B cell (primary cell): ENCODE measurements around the gene FGD4. TPM values are rescaled to one million over a fixed set of nuclear protein-coding genes. Genes with fewer than 3 reads are reported as not detected.

Experiments
- ATAC-seq: fragments of 200-7000 bp; cut with Tn5 transposase; one replicate; pipeline ENCODE4 v1.10.0; 2021; ENCODE audit warnings: low read depth, mild to moderate bottlenecking, moderate number of reproducible peaks, moderate library complexity
- CTCF ChIA-PET: fragments of 350-600 bp; sonication (Branson Sonifier 250); formaldehyde crosslinking; loops from one replicate; lab custom pipeline; 2021; ENCODE audit warnings: antibody characterized with exemption, inconsistent platforms; lab: Charles Lee
- POLR2A ChIA-PET: fragments of 350-600 bp; sonication (Branson Sonifier 250); formaldehyde crosslinking; loops from one replicate; lab custom pipeline; 2021; ENCODE audit warnings: antibody characterized with exemption; lab: Charles Lee
- DNase-seq: peaks from one replicate; pipeline ENCODE4 v3.0.0; 2013
- H2AFZ ChIP-seq: 2 replicates; pipeline ENCODE4 v1.6.1; 2012; ENCODE audit warnings: mild to moderate bottlenecking, low read depth, low read length; ENCODE audit not compliant: insufficient read depth, poor library complexity, severe bottlenecking
- H3K27ac ChIP-seq, 2 donors: 1 replicate in 1 of 2; 2 replicates in 1 of 2; pipeline ENCODE4 v1.5.1; 2012 to 2013; ENCODE audit warnings: low read length in 2 of 2, mild to moderate bottlenecking in 2 of 2, moderate library complexity in 1 of 2
- H3K27me3 ChIP-seq, 4 experiments: fragments of 200-600 bp in 1 of 4; sonication (generic) in 1 of 4; replicated peaks in 1 of 4; 1 replicate in 2 of 4; 2 replicates in 2 of 4; pipeline versions ENCODE4 v1.6.1 to v1.7.0; 2013 to 2016; ENCODE audit warnings: low read length in 3 of 4, mild to moderate bottlenecking in 2 of 4, mixed read lengths in 1 of 4, moderate library complexity in 1 of 4; ENCODE audit not compliant: insufficient read depth in 4 of 4, control insufficient read depth in 3 of 4; ENCODE audit errors: control extremely low read depth in 1 of 4
- H3K36me3 ChIP-seq, 2 experiments: replicated peaks in 1 of 2; 1 replicate in 1 of 2; 2 replicates in 1 of 2; pipeline versions ENCODE4 v1.6.1 to v1.7.1; 2013; ENCODE audit warnings: low read length in 1 of 2; ENCODE audit not compliant: insufficient read depth in 2 of 2, control insufficient read depth in 1 of 2; ENCODE audit errors: control extremely low read depth in 1 of 2, extremely low read depth in 1 of 2
- H3K4me1 ChIP-seq, 2 donors: fragments of 200-600 bp in 1 of 2; sonication (generic) in 1 of 2; 1 replicate in 1 of 2; 2 replicates in 1 of 2; pipeline versions ENCODE4 v1.5.1 to v1.6.1; 2013 to 2017; ENCODE audit warnings: low read length in 2 of 2; ENCODE audit not compliant: control insufficient read depth in 2 of 2, insufficient read depth in 2 of 2
- H3K4me2 ChIP-seq: replicated peaks from 2 replicates; pipeline ENCODE3; 2012; ENCODE audit warnings: mild to moderate bottlenecking, low read depth, low read length; ENCODE audit not compliant: poor library complexity, severe bottlenecking
- H3K4me3 ChIP-seq, 5 experiments: fragments of 200-600 bp in 1 of 5; sonication (generic) in 1 of 5; 1 replicate in 3 of 5; 2 replicates in 2 of 5; pipeline versions ENCODE4 v1.5.1 to v1.7.0; 2011 to 2016; ENCODE audit warnings: low read length in 4 of 5, mild to moderate bottlenecking in 4 of 5, low read depth in 2 of 5, control low read depth in 1 of 5, moderate library complexity in 1 of 5; ENCODE audit not compliant: insufficient read depth in 1 of 5; ENCODE audit errors: control extremely low read depth in 1 of 5, extremely low read depth in 1 of 5
- H3K79me2 ChIP-seq: fragments of 200-600 bp; sonication (generic); one replicate; pipeline ENCODE4 v1.6.0; 2016; ENCODE audit warnings: low read length; ENCODE audit not compliant: control insufficient read depth, insufficient read depth
- H3K9ac ChIP-seq: fragments of 200-600 bp; sonication (generic); 2 replicates; pipeline ENCODE4 v1.6.1; 2017; ENCODE audit warnings: mild to moderate bottlenecking, low read length, moderate library complexity
- H3K9me3 ChIP-seq, 3 donors: one replicate each; pipeline versions ENCODE4 v1.6.1 to v1.7.1; 2013; ENCODE audit warnings: low read length in 2 of 3; ENCODE audit not compliant: control insufficient read depth in 2 of 3, insufficient read depth in 1 of 3; ENCODE audit errors: control extremely low read depth in 1 of 3
- H4K20me1 ChIP-seq: 2 replicates; pipeline ENCODE4 v1.6.0; 2012; ENCODE audit warnings: mild to moderate bottlenecking, low read length; ENCODE audit not compliant: insufficient read depth, control insufficient read depth, poor library complexity, severe bottlenecking
- H3K27ac Mint-ChIP-seq: one replicate; pipeline ENCODE4 v1.8.0; 2021; ENCODE audit warnings: mixed read lengths
- H3K27me3 Mint-ChIP-seq: one replicate; pipeline ENCODE4 v1.8.0; 2021; ENCODE audit warnings: mixed read lengths
- H3K4me1 Mint-ChIP-seq: one replicate; pipeline ENCODE4 v1.8.0; 2021; ENCODE audit warnings: mixed read lengths
- H3K4me3 Mint-ChIP-seq: one replicate; pipeline ENCODE4 v1.8.0; 2021; ENCODE audit warnings: mixed read lengths
- H3K9me3 Mint-ChIP-seq: one replicate; pipeline ENCODE4 v1.8.0; 2022; ENCODE audit warnings: mixed read lengths; ENCODE audit not compliant: insufficient read depth
- EZH2 ChIP-seq: IDR thresholded peaks from 2 replicates; pipeline ENCODE4 v1.6.1; 2012; ENCODE audit warnings: borderline replicate concordance, low read depth, mild to moderate bottlenecking, moderate library complexity, low read length; ENCODE audit not compliant: insufficient read depth, poor library complexity, severe bottlenecking
- WGBS: methylation state at CpG from one replicate; pipeline ENCODE4 v1.1.5; 2013; ENCODE audit warnings: missing lambda C conversion rate; ENCODE audit not compliant: insufficient coverage; 5-methylcytosine and 5-hydroxymethylcytosine counted together
- intact Hi-C: fragments of 100-400 bp; cut with micrococcal nuclease; formaldehyde crosslinking; loops from one replicate; pipeline ENCODE4 v1.10.0; 2022
- polyA plus RNA-seq: library from polyadenylated mRNA; depleted of rRNA; stranded (reverse); fragments of >200 nt; gene quantifications from 2 replicates; pipeline ENCODE4 v1.2.3, GENCODE V29; 2012
- total RNA-seq, 2 donors: library from RNA; stranded (reverse); fragments of 120-200 nt in 1 of 2; gene quantifications; 1 replicate in 1 of 2; 2 replicates in 1 of 2; pipeline versions ENCODE4 v1.2.3 to v1.2.4, GENCODE V29; 2013 to 2022
- TF ChIP-seq, protein P1 (sequence below): fragments of 200-600 bp; IDR thresholded peaks from one replicate; pipeline ENCODE4 v1.8.0; 2022; ENCODE audit warnings: antibody characterized with exemption, mild to moderate bottlenecking

Gene FGD4
- total and polyA plus RNA-seq, 2 donors (not counting 1 experiment from before 2014, with no cell fraction given) = 2.1 to 2.8 TPM

DNA sequence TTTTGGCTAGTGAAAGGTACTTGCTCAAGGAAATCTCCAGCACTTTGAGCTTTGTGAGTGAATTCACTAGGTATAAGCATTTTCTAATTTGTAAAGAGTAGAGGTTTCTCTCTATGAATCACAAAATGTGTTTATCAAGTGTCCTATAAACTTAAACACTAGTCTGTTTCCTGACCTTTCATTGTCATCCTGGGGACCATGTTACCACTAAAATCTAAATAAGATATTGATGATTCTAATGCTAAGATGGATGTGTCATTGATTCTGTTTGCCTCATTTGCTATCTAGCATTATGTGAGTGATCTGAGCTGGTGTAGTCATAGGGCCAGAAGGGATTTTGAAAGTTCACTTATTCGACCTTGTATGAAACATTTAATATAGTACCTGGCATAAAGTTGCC lies 199.3 kb downstream of the FGD4 start:
- no peaks in the 10 kb centered on the region for H3K4me1 ChIP-seq
- ChIA-PET CTCF (no interaction called here), POLR2A (no interaction called here)
- no peak overlapping the region for H2AFZ ChIP-seq
- H3K27ac ChIP-seq = no peak overlapping the region
- H3K79me2 ChIP-seq = no peaks in the 10 kb centered on the region
- no peaks in the 10 kb centered on the region for H3K27me3 ChIP-seq
- Mint-ChIP-seq H3K27me3 (no peaks in the 10 kb centered on the region), H3K27ac (no peak overlapping the region), H3K9me3 (no peaks in the 10 kb centered on the region), H3K4me1 (no peaks in the 10 kb centered on the region), H3K4me3 (no peak overlapping the region)
- intact Hi-C loops = no loop called here
- H3K4me3 ChIP-seq = no peak overlapping the region
- H3K9me3 ChIP-seq = no peaks in the 10 kb centered on the region
- no peak overlapping the region for H3K9ac ChIP-seq
- H4K20me1 ChIP-seq = no peaks in the 10 kb centered on the region
- ATAC-seq (no peak), DNase-seq (no peak)
- H3K36me3 ChIP-seq = no peaks in the 10 kb centered on the region
- H3K4me2 ChIP-seq = no peak overlapping the region
- WGBS = no CpG with 5 or more reads among the region's 1 CpG
- TF ChIP-seq EZH2 = no peak
- TF ChIP-seq, protein P1, sequence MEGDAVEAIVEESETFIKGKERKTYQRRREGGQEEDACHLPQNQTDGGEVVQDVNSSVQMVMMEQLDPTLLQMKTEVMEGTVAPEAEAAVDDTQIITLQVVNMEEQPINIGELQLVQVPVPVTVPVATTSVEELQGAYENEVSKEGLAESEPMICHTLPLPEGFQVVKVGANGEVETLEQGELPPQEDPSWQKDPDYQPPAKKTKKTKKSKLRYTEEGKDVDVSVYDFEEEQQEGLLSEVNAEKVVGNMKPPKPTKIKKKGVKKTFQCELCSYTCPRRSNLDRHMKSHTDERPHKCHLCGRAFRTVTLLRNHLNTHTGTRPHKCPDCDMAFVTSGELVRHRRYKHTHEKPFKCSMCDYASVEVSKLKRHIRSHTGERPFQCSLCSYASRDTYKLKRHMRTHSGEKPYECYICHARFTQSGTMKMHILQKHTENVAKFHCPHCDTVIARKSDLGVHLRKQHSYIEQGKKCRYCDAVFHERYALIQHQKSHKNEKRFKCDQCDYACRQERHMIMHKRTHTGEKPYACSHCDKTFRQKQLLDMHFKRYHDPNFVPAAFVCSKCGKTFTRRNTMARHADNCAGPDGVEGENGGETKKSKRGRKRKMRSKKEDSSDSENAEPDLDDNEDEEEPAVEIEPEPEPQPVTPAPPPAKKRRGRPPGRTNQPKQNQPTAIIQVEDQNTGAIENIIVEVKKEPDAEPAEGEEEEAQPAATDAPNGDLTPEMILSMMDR = no peak

DNA sequence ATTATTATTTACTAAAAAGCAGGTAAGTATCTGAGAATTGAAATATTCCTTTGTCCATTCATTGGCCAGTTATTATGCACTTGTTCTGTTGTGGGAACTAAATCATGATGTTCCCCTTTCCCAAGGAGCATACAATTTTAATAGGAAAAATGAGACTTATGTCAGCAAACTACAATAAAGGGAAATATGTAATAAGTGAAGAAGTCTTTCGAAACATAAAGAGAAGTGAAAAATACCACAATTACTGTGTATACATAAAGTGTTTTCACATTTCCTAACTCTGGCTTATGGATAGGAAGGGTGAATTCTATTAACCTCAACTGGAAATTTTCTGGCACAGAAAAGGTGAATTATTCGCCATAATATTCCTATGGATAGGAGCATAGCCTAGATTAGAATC lies 201.3 kb downstream of the FGD4 start:
- DNase-seq (no peak), ATAC-seq (no peak)
- Mint-ChIP-seq H3K4me1 (peaks cover 2% of the 10 kb centered on the region), H3K4me3 (no peak overlapping the region), H3K27ac (no peak overlapping the region), H3K27me3 (no peaks in the 10 kb centered on the region), H3K9me3 (no peaks in the 10 kb centered on the region)
- no peaks in the 10 kb centered on the region for H3K36me3 ChIP-seq
- no peaks in the 10 kb centered on the region for H3K79me2 ChIP-seq
- WGBS = no CpG with 5 or more reads among the region's 2 CpGs
- TF ChIP-seq EZH2 = no peak
- TF ChIP-seq, protein P1 = no peak
- ChIA-PET CTCF (no interaction called here), POLR2A (no interaction called here)
- no peak overlapping the region for H3K9ac ChIP-seq
- intact Hi-C loops = no loop called here
- H3K27ac ChIP-seq = no peak overlapping the region
- no peaks in the 10 kb centered on the region for H4K20me1 ChIP-seq
- H2AFZ ChIP-seq = no peak overlapping the region
- H3K27me3 ChIP-seq = no peaks in the 10 kb centered on the region
- H3K4me2 ChIP-seq = no peak overlapping the region
- no peaks in the 10 kb centered on the region for H3K4me1 ChIP-seq
- no peak overlapping the region for H3K4me3 ChIP-seq
- no peaks in the 10 kb centered on the region for H3K9me3 ChIP-seq
